HG02571 (cell line): ENCODE results near the gene GPATCH2L.

ENCODE experiments used
- ATAC-seq: cut with Tn5 transposase; IDR thresholded peaks from one replicate; pipeline ENCODE4 v1.9.1; 2021; ENCODE audit warnings: mild to moderate bottlenecking, moderate library complexity; ENCODE audit not compliant: unreplicated experiment

The GPATCH2L gene

GRCh38 chr14:76195003-76195402 is 43.3 kb downstream of the GPATCH2L start:
- ATAC-seq = no peak

DNA sequence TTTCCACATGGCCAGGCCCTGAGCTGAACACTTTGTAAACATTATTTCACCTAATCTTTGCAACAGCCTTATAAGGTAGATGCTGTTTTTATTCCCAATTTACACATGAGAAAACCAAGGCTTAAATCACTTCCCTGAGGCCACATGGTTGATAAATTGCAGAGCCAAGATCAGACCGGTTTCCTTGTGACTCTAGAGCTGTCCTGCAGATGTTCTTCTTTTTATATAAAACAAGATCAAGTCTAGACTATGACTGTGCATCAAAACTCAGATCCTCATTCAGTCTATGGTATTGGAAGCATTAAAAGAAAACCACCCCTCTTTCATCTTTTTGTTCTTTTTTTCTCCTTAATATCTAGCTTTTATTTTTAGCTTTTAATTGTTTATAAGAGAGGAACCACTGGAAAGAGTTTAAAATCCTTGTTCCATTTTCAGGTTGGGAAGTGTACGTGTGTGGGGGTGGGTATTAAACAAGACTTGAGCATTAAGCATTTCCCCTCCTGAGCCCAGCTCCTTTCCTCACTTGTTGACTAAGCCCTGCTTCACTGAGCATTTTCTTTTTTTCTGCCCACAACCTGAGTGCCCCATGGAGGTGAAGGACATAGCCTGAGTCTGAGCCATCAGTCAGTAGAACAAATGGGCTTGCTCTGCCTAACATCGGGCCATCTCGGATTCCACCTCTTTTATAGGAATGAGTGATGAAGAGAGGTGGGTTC is 45.4 kb downstream of the GPATCH2L start:
- ATAC-seq = no peak

DNA sequence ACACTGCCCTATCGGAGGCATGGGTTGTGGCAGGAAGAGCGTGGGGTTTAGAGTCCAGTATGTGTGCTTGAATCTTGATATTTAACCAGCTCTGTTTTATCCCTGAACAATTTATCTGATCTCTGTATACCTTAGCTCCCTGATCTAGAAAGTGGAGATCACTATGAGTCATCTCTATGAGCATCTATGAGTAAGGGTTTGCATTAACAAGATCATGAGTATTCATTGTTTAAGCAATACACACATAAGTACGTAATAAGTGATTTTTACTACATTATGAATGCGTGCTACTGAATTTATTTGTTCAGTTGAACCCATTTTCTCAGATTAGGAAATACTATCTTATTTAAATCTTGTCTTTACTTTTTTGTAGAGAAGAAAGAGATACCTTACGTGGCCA is 49.4 kb downstream of the GPATCH2L start:
- ATAC-seq = no peak

DNA sequence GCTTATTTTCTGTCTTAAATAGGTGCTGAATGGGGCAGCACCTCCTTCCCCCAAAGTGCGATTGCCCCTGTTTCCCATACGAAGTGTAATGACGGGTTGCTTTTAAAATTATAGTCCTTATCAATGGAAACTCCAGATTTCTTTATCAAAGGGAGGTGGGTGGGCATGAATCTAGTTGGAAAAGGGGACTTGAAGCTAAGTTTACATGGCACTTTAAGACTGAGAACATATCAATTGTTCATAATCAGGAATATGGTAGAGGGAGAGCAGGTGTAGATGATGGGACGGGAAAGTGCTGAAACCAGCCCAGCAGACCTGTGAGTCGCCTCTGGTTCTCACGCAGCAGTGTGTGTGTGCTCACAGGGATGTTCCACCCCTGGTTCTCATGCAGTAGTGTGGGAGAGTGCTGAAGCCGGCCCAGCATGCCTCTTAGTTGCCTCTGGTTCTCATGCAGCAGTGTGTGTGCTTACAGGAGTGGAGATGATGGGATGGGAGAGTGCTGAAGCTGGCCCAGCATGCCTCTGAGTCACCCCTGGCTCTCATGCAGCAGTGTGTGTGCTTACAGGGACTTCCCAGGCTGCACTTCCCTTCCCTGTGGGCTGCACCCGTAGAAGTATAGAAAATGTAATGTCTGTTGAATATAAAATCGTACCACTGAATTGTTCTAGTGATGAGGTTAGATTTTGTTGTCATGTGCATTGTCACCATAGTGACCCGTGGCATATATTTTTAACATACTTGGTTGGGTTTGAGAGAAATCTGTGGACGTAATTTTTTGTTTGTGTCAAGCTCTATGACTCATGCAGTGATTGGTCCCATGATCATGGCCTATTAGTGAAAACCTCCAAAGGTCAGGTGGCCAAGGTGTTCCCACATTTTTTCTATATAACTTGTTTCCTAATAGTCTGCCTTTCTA is 51.6 kb downstream of the GPATCH2L start:
- ATAC-seq = peak; percentile 69

DNA sequence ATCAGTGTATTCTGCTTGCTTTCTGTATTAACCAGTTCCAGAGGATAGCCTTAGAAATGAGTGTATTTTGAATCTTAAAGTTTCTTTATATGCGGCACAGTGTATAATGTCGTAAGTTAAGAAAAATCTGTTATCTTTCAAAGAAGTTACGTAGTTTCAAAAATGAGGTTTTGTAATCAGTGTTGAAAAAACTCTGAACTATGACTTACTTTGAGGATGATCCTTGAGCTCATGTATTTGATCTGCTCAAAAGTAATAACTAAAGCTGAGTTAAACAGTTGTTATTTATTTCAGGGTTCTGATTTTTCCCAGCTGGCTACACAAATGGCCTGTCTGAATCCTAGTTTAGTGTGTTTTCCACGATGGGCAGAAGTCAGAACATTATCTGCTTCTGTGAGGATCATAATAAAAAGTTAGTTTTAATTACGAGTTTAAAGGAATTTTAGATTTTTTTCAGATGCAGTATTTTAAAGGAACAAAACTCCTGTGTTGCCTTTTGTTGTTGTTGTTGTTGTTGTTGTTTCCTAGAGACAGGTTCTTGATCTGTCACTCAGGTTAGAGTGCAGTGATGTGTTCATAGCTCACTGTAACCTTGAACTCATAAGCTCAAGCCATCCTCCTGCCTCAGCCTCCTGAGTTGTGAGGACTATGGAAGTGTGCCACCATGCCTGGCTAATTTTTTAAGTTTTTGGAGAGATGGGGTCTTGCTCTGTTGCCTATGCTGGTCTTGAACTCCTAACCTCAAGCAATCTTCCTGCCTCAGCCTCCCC is 52.9 kb downstream of the GPATCH2L start:
- ATAC-seq = no peak

GRCh38 chr14:76205708-76206107 is 54.0 kb downstream of the GPATCH2L start:
- no peak for ATAC-seq

DNA sequence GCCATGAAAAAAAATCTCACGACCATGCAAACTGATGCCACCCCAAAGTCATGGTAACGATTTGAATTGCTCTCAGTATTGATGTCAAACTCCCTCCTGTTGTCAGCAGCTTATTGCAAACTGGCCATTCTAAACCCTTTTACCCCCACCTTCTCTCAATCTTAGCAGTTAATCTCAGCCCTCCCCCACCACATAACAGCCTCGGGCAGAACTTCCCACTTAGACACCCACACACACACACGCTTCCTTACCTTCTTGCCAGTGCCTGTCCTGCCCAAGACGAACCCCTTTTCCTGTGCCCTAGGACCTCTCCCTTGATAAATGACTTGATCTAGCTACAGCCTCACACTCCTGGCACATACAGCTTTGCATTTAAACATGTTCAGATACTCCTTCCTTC is 56.6 kb downstream of the GPATCH2L start:
- ATAC-seq = no peak

GRCh38 chr14:76212242-76212641 is 60.5 kb downstream of the GPATCH2L start:
- no peak for ATAC-seq

DNA sequence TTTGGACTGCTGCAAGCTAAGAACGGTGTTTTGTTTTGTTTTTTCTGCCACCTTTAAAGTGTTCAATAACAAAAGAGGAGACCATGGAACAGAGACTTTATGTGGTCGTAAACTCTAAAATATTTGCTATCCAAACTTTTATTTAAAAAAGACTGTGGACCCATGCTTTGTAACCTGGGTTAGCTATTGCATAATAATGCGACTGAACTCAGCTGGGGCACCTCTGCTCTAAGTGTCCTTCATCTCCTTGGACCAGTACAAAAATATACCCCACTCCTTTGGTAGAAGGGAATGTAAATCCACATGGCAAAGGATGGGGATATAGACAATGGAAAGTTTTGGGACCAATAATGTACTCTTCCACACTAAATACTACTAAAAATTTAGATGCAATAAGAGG is 65.5 kb downstream of the GPATCH2L start:
- no peak for ATAC-seq

GRCh38 chr14:76218662-76219061 is 66.9 kb downstream of the GPATCH2L start:
- no peak for ATAC-seq

DNA sequence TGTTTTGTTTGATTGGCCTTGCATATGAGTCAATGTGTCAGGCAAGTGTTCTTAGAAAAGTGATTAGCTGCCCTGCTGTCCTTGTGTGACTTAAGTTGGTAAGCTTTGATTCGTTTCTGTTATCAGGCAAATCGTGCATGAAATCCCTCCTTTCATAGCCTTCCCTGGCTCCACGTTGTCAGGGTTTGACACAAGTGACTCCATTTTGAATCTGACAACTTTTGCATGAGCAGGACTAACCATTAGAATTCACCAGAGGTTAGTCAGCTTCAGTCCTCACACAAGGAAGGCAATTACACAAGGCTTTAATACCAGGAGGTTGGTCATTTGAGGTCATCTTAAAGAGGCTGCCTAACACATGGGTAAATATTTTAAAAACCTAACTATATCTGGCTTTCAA is 68.2 kb downstream of the GPATCH2L start:
- ATAC-seq = no peak

DNA sequence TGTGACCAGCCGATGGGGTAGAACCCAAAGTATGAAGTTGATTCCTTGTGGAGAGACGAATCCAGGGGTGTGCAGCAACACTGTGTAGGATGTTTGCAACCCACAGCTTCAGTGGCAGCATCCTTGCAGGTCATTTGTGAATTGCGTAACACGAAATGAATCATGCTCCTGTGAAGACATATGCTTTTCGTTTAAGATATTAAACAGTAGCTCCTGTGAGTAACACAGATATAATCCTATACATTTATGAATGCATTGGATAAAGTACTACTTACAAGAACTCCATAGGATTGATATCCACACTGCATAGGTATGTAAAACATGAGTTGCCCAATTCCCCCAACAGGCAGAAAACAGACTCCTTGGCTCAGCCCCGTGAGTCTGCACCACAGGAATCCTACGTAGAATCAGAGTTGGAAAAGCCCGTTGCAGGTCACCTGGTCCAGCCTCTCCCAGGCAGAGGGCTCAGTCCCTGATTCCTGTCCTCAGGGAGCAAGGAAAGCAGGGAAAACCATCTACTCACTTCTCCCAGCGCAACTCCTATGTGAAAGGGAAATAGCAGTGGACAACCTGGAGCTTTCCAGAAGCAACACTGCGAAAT is 75.8 kb downstream of the GPATCH2L start:
- ATAC-seq = no peak

DNA sequence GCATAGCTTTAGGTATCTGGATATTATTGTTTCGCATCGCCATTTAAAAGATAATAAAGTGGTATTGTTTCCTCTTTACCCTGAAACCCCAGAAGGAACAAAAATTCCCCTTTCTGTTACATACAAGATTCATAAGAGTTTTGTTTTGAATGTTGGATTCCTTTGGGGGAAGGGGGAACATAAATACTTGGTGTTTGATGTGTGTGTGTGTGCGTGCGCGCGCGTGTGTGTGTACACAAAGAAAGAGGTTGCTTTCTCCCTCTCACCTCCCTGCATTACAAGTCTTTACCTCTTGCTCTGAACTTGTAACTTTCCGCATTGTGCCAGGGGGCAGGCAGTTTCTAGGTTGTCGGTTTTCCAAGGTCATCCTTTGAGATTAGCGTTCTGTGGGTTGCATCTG is 76.4 kb downstream of the GPATCH2L start:
- no peak for ATAC-seq

GRCh38 chr14:76232800-76233199 is 81.1 kb downstream of the GPATCH2L start:
- ATAC-seq = no peak

DNA sequence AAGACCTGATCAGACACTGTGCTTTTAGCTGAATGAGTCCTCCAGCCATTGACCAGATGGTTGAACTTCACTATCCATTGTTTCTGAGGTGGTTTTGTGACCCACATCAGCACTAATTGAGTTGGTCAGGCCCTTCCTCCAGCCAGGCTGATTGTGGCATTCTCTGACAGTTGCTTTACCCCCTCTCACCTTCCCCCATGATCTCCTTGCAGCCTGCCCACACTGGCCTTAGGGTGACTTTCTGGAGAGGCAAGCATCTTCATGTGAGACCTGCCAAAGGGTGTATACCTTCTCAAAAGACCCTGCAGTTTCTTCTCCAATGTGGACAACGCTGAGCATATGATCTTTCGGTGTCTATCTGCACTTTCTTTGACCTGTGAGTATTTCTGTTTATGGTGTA is 83.9 kb downstream of the GPATCH2L start:
- no peak for ATAC-seq

GRCh38 chr14:76236172-76237130 is 84.7 kb downstream of the GPATCH2L start:
- peak; percentile 73 for ATAC-seq

GRCh38 chr14:76237349-76237990 is 85.7 kb downstream of the GPATCH2L start:
- ATAC-seq = no peak

GRCh38 chr14:76245097-76245496 is 93.4 kb downstream of the GPATCH2L start:
- no peak for ATAC-seq

- ATAC-seq = no peak
Observed at GRCh38 chr14:76250302-76250701, 98.6 kb downstream of the GPATCH2L start.
